HEK293 (cell line): ENCODE data around the gene PRELID3B.

Experiments used
- CTCF ChIP-seq: fragments of 450-650 bp; formaldehyde crosslinking; IDR thresholded peaks from 2 replicates; pipeline ENCODE4 v1.5.1; 2016; ENCODE audit warnings: missing biosample characterization, missing genetic modification characterization
- MZF1 ChIP-seq: fragments of 450-650 bp; formaldehyde crosslinking; IDR thresholded peaks from 2 replicates; pipeline ENCODE4 v1.5.1; 2017; ENCODE audit warnings: missing biosample characterization, missing genetic modification characterization, borderline replicate concordance
- ZNF121 ChIP-seq: fragments of 450-650 bp; formaldehyde crosslinking; IDR thresholded peaks from 2 replicates; pipeline ENCODE4 v1.5.1; 2016; ENCODE audit warnings: missing biosample characterization, missing genetic modification characterization

- TF ChIP-seq ZNF121 (tag by site-specific recombination) (no peak), CTCF (tag by site-specific recombination) (peak; percentile 60; the same call in 1 of the 2 replicates), MZF1 (tag by site-specific recombination) (no peak)
Observed at GRCh38 chr20:59042151-59042795, at the start of gene PRELID3B.
